ENCODE measurements around the gene IKZF1.

Gene IKZF1

DNA sequence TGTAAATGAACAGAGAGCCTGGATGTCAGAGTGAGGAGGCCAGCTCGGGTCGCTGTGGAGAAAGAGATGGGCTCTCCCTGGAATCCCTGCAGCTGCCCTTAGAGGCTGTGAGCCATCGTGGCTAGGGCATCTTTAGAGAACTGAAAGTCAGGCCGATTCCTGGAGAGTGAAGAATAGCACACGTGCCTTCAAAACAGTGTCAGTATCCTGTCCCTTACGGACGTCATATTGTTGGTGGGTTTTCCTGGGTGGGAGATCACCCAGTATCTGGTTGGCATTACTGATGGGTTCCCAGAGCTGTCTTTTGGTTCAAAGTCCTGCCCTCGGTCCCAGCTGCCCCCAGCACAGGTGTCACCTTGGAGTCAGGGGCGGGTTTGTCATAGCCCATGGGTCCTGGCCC, 25.3 kb downstream of the IKZF1 start:
- H3K79me2 ChIP-seq (ENCODE audit: insufficient read depth, low read length) = peaks cover 75% of the 10 kb centered on the region
- H3K27me3 ChIP-seq (ENCODE audit: low read length) = no peaks in the 10 kb centered on the region
- H3K9ac ChIP-seq (ENCODE audit: low read length) = peak overlapping the region; percentile 41
- H3K27ac ChIP-seq (ENCODE audit: low read depth, low read length) = peak overlapping the region; percentile 83
- TF ChIP-seq EZH2phosphoT487 (conservative IDR thresholded peaks at IDR 0.05; ENCODE audit: low read length) = no peak
- TF ChIP-seq, protein P1, sequence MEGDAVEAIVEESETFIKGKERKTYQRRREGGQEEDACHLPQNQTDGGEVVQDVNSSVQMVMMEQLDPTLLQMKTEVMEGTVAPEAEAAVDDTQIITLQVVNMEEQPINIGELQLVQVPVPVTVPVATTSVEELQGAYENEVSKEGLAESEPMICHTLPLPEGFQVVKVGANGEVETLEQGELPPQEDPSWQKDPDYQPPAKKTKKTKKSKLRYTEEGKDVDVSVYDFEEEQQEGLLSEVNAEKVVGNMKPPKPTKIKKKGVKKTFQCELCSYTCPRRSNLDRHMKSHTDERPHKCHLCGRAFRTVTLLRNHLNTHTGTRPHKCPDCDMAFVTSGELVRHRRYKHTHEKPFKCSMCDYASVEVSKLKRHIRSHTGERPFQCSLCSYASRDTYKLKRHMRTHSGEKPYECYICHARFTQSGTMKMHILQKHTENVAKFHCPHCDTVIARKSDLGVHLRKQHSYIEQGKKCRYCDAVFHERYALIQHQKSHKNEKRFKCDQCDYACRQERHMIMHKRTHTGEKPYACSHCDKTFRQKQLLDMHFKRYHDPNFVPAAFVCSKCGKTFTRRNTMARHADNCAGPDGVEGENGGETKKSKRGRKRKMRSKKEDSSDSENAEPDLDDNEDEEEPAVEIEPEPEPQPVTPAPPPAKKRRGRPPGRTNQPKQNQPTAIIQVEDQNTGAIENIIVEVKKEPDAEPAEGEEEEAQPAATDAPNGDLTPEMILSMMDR (IDR thresholded peaks at IDR 0.05; ENCODE audit: insufficient read depth, low read length, poor library complexity, severe bottlenecking) = no peak
- H3K9me2 ChIP-seq (replicated peaks; ENCODE audit: insufficient read depth, low read length) = no peaks in the 10 kb centered on the region
- no peaks in the 10 kb centered on the region for H3K9me3 ChIP-seq (ENCODE audit: insufficient read depth, low read length)
- H2AFZ ChIP-seq (ENCODE audit: low read depth, low read length, severe bottlenecking) = no peak overlapping the region
- H3F3A ChIP-seq (ENCODE audit: insufficient read depth) = peaks cover 86% of the 10 kb centered on the region
- no peaks in the 10 kb centered on the region for H4K20me1 ChIP-seq (ENCODE audit: low read depth, low read length)
- H3K36me3 ChIP-seq (ENCODE audit: low read length) = peaks cover 35% of the 10 kb centered on the region
- no peak overlapping the region for H3K4me3 ChIP-seq (ENCODE audit: insufficient read depth, low read length, poor library complexity, severe bottlenecking)
- H3K4me2 ChIP-seq (ENCODE audit: low read depth, low read length, poor library complexity, severe bottlenecking) = peak overlapping the region; percentile 63

DNA sequence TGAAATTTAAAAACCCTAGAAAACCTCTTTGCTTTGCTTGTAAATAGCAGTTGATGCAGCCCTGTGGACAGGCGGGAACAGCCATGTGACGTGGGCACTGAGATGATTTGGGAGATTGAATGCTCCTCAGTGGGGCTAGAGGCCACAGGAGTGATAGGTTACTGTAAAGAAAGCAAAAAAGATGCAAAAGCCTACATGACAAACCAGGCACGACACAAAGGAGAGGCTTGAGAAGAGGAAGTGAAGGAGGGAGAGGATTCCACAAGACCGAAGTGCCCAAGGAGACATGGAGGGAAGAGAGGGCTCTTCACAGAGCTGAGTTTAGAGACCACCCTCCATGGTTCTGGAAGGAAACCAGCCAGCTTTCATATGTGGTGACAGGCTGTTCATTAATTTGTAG, 25.7 kb downstream of the IKZF1 start:
- Histone ChIP-seq H3K27me3 (ENCODE audit: low read length) (no peaks in the 10 kb centered on the region), H3K36me3 (ENCODE audit: low read length) (peaks cover 33% of the 10 kb centered on the region), H3K9me3 (ENCODE audit: insufficient read depth, low read length) (no peaks in the 10 kb centered on the region), H3K9ac (ENCODE audit: low read length) (peak overlapping the region; percentile 41), H3F3A (ENCODE audit: insufficient read depth) (peaks cover 86% of the 10 kb centered on the region), H3K4me3 (ENCODE audit: insufficient read depth, low read length, poor library complexity, severe bottlenecking) (no peak overlapping the region), H3K4me2 (ENCODE audit: low read depth, low read length, poor library complexity, severe bottlenecking) (peak overlapping the region; percentile 63), H3K27ac (ENCODE audit: low read depth, low read length) (peak overlapping the region; percentile 83), H3K9me2 (replicated peaks; ENCODE audit: insufficient read depth, low read length) (no peaks in the 10 kb centered on the region), H3K79me2 (ENCODE audit: insufficient read depth, low read length) (peaks cover 75% of the 10 kb centered on the region), H2AFZ (ENCODE audit: low read depth, low read length, severe bottlenecking) (no peak overlapping the region), H4K20me1 (ENCODE audit: low read depth, low read length) (no peaks in the 10 kb centered on the region)
- no peak for TF ChIP-seq EZH2phosphoT487 (conservative IDR thresholded peaks at IDR 0.05; ENCODE audit: low read length)

DNA sequence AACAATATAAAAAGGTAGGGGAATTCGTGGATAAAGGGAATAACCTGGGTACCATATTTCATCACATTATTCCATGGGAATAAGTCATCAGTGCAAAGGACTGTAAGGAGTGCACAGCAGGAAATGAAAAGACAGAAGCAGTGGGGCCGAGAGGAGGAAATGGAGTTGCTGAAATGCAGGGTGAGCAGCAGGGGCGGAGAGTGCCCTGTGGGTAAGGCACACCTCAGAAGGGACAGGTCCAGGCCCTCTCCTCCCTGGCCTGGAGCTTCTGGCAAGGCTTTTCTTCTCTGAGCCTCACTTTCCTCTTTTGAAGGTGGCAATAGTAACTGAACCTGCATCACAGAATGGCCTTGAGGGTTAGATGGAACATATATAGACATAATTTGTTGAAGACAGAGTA, 26.2 kb downstream of the IKZF1 start:
- H3K9ac ChIP-seq (ENCODE audit: low read length) = peak overlapping the region; percentile 41
- H3K9me3 ChIP-seq (ENCODE audit: insufficient read depth, low read length) = no peaks in the 10 kb centered on the region
- H3K79me2 ChIP-seq (ENCODE audit: insufficient read depth, low read length) = peaks cover 78% of the 10 kb centered on the region
- no peaks in the 10 kb centered on the region for H4K20me1 ChIP-seq (ENCODE audit: low read depth, low read length)
- peak overlapping the region; percentile 63 for H3K4me2 ChIP-seq (ENCODE audit: low read depth, low read length, poor library complexity, severe bottlenecking)
- H2AFZ ChIP-seq (ENCODE audit: low read depth, low read length, severe bottlenecking) = no peak overlapping the region
- peaks cover 86% of the 10 kb centered on the region for H3F3A ChIP-seq (ENCODE audit: insufficient read depth)
- H3K4me3 ChIP-seq (ENCODE audit: insufficient read depth, low read length, poor library complexity, severe bottlenecking) = no peak overlapping the region
- TF ChIP-seq, protein P1 (IDR thresholded peaks at IDR 0.05; ENCODE audit: insufficient read depth, low read length, poor library complexity, severe bottlenecking) = no peak
- no peak for TF ChIP-seq EZH2phosphoT487 (conservative IDR thresholded peaks at IDR 0.05; ENCODE audit: low read length)
- peak overlapping the region; percentile 83 for H3K27ac ChIP-seq (ENCODE audit: low read depth, low read length)
- no peaks in the 10 kb centered on the region for H3K9me2 ChIP-seq (replicated peaks; ENCODE audit: insufficient read depth, low read length)
- peaks cover 32% of the 10 kb centered on the region for H3K36me3 ChIP-seq (ENCODE audit: low read length)
- no peaks in the 10 kb centered on the region for H3K27me3 ChIP-seq (ENCODE audit: low read length)

DNA sequence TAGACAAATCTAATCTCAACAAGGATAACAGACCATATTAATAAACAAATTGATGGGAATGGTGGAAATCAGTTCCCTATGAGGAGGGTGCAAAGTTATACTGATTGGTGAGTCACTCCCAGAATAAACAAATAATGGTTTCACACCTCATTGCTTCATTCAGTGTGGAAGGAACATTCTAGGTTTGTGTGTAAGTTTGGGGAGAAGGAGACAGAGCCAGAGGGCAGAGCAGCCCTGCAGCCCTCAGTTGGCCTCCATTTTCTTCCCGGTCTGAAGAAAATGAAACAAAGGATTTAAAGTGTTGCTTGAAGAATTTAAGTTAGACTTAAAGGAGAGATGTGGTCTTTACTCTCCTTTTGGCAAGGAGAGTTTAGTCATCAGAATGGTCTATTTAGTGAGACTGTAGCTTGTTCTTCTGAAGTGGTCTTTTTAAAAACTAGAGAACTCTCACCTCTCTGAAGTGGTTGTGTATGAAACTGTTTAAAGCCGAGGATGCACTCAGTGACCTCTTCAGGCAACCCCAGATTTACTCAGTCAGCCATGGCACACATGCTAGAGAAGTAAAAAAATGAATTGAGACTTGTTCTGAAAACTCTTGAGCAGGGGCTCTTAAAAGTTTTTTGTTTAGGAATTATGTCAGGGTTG, 27.2 kb downstream of the IKZF1 start:
- peak overlapping the region; percentile 63 for H3K4me2 ChIP-seq (ENCODE audit: low read depth, low read length, poor library complexity, severe bottlenecking)
- H3F3A ChIP-seq (ENCODE audit: insufficient read depth) = peaks cover 84% of the 10 kb centered on the region
- no peak for TF ChIP-seq EZH2phosphoT487 (conservative IDR thresholded peaks at IDR 0.05; ENCODE audit: low read length)
- TF ChIP-seq, protein P1 (IDR thresholded peaks at IDR 0.05; ENCODE audit: insufficient read depth, low read length, poor library complexity, severe bottlenecking) = no peak
- H2AFZ ChIP-seq (ENCODE audit: low read depth, low read length, severe bottlenecking) = no peak overlapping the region
- H3K36me3 ChIP-seq (ENCODE audit: low read length) = peaks cover 22% of the 10 kb centered on the region
- no peaks in the 10 kb centered on the region for H4K20me1 ChIP-seq (ENCODE audit: low read depth, low read length)
- peaks cover 78% of the 10 kb centered on the region for H3K79me2 ChIP-seq (ENCODE audit: insufficient read depth, low read length)
- peak overlapping the region; percentile 83 for H3K27ac ChIP-seq (ENCODE audit: low read depth, low read length)
- no peaks in the 10 kb centered on the region for H3K9me3 ChIP-seq (ENCODE audit: insufficient read depth, low read length)
- peak overlapping the region; percentile 11 for H3K4me3 ChIP-seq (ENCODE audit: insufficient read depth, low read length, poor library complexity, severe bottlenecking)
- H3K27me3 ChIP-seq (ENCODE audit: low read length) = no peaks in the 10 kb centered on the region
- H3K9me2 ChIP-seq (replicated peaks; ENCODE audit: insufficient read depth, low read length) = no peaks in the 10 kb centered on the region
- H3K9ac ChIP-seq (ENCODE audit: low read length) = peak overlapping the region; percentile 41

Measured in SU-DHL-6 (cell line).